T-helper 1 cell treated with Interleukin-12 subunit alpha and Interleukin-12 subunit beta and Interleukin-4 antibody, amounts not matched to agents 30 μg/mL and 1 μg/mL, for 36 hours (primary cell): ENCODE data around the gene DSG2.

ENCODE experiments used
- H3K27ac Mint-ChIP-seq: one replicate; pipeline ENCODE4 v1.8.0; 2021; ENCODE audit warnings: mild to moderate bottlenecking, mixed read lengths
- H3K27me3 Mint-ChIP-seq: one replicate; pipeline ENCODE4 v1.8.0; 2021; ENCODE audit warnings: low read depth, mixed read lengths
- H3K36me3 Mint-ChIP-seq: one replicate; pipeline ENCODE4 v1.8.0; 2021; ENCODE audit warnings: low read depth, mixed read lengths
- H3K4me1 Mint-ChIP-seq: one replicate; pipeline ENCODE4 v1.8.0; 2021; ENCODE audit warnings: low read depth, mixed read lengths
- H3K4me3 Mint-ChIP-seq: one replicate; pipeline ENCODE4 v1.8.0; 2021; ENCODE audit warnings: mild to moderate bottlenecking, moderate library complexity, mixed read lengths
- H3K9me3 Mint-ChIP-seq: one replicate; pipeline ENCODE4 v1.8.0; 2021; ENCODE audit warnings: mixed read lengths

The DSG2 gene

DNA sequence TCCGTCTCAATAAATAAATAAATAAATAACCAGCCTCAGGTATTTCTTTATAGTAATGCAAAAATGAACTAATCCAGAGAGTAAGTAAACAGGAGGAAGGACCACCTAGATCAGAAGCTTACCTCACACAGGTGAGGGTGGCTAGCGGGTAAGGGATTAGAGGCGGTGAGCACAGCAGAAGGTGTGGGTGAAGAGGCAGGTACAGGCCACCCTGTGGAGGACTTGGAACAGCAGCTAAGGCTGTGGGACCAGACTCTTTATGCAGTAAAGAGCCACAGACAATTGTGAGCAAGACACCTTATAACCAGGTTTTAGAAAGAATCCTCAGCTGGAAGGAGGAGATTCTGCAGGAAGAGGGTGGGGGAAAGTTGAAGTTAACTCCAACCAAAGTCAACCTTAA lies 59.5 kb downstream of the DSG2 start:
- no peaks in the 10 kb centered on the region for H3K9me3 Mint-ChIP-seq
- peaks cover 3% of the 10 kb centered on the region for H3K4me1 Mint-ChIP-seq
- no peak overlapping the region for H3K4me3 Mint-ChIP-seq
- no peak overlapping the region for H3K27ac Mint-ChIP-seq
- H3K36me3 Mint-ChIP-seq, result no peaks in the 10 kb centered on the region
- H3K27me3 Mint-ChIP-seq, result peaks cover 3% of the 10 kb centered on the region

GRCh38 chr18:31558567-31558966 lies 60.6 kb downstream of the DSG2 start:
- H3K4me1 Mint-ChIP-seq, result peaks cover 3% of the 10 kb centered on the region
- H3K4me3 Mint-ChIP-seq, result no peak overlapping the region
- no peaks in the 10 kb centered on the region for H3K9me3 Mint-ChIP-seq
- H3K27ac Mint-ChIP-seq, result no peak overlapping the region
- H3K27me3 Mint-ChIP-seq, result peaks cover 3% of the 10 kb centered on the region
- H3K36me3 Mint-ChIP-seq, result no peaks in the 10 kb centered on the region

- H3K4me1 Mint-ChIP-seq, result no peaks in the 10 kb centered on the region
- H3K27me3 Mint-ChIP-seq, result no peaks in the 10 kb centered on the region
- H3K27ac Mint-ChIP-seq, result no peak overlapping the region
- no peak overlapping the region for H3K4me3 Mint-ChIP-seq
- H3K9me3 Mint-ChIP-seq, result no peaks in the 10 kb centered on the region
- no peaks in the 10 kb centered on the region for H3K36me3 Mint-ChIP-seq
These were observed 64.7 kb downstream of the DSG2 start for GRCh38 chr18:31562726-31563125.

DNA sequence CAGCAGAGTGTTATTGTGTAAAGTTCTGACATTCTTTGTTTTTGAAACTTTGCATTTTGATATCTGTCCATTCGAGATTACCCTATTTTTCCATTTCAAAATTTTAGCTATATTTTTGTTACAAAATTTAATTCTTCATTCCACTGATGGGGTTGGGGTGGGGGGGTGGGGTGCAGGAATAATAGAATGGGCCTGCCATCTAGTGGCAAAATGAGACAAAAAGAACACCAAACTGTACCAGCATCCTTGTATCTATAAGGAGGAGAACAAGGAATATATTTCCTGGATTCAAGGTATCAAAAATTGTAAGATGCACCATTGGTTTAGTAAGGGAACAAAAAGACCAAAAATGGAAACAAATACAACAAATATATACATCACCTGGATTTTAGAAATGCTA lies 65.8 kb downstream of the DSG2 start:
- H3K4me1 Mint-ChIP-seq, result no peaks in the 10 kb centered on the region
- H3K27me3 Mint-ChIP-seq, result no peaks in the 10 kb centered on the region
- H3K27ac Mint-ChIP-seq, result no peak overlapping the region

GRCh38 chr18:31565345-31565744 lies 67.4 kb downstream of the DSG2 start:
- no peak overlapping the region for H3K27ac Mint-ChIP-seq
- no peaks in the 10 kb centered on the region for H3K9me3 Mint-ChIP-seq
- H3K36me3 Mint-ChIP-seq, result no peaks in the 10 kb centered on the region
- H3K4me3 Mint-ChIP-seq, result no peak overlapping the region
- no peaks in the 10 kb centered on the region for H3K4me1 Mint-ChIP-seq
- no peaks in the 10 kb centered on the region for H3K27me3 Mint-ChIP-seq

More for the DNA sequence above, 65.8 kb downstream of the DSG2 start:
- H3K9me3 Mint-ChIP-seq, result no peaks in the 10 kb centered on the region
- H3K4me3 Mint-ChIP-seq, result no peak overlapping the region
- H3K36me3 Mint-ChIP-seq, result no peaks in the 10 kb centered on the region

- Mint-ChIP-seq H3K4me1 (no peaks in the 10 kb centered on the region), H3K27me3 (no peaks in the 10 kb centered on the region), H3K4me3 (no peak overlapping the region), H3K27ac (no peak overlapping the region), H3K9me3 (no peaks in the 10 kb centered on the region), H3K36me3 (no peaks in the 10 kb centered on the region)
These were observed 68.0 kb downstream of the DSG2 start for GRCh38 chr18:31565782-31566512.

DNA sequence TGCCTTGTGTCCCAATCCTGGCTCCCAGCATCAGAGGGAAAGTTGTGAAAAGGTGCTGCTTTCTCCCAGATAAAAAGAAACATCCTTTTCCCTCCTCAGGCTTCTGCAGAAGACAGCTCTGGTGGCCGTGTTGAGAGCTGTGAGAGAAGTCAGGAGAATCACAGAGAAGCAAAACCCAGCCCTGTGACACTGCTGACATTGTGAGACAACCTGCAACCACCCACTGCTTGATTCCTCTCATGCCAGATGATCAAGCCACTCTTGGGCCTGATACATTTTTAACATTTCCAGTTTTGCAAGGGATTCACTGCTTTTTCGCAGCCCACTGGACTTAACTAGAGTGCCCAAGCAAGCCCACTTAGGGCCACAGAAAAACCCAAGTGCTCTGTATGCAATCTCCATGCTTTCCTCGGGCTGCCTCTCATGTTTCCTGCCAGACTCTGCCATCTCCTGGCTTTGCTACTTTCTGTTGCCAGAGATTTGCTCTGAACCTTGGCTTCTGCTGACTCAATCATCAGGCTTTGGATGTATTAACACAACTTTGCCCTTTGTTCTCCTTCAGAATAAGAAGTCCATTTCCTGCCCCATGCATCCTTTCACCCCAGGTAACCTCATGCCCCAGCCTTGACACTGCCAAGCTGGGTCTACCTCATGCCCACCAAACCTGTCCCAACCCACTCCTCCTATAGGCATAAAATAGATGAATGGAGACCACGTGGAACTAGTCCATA lies 68.8 kb downstream of the DSG2 start:
- Mint-ChIP-seq H3K36me3 (no peaks in the 10 kb centered on the region), H3K4me3 (no peak overlapping the region), H3K27me3 (no peaks in the 10 kb centered on the region), H3K4me1 (no peaks in the 10 kb centered on the region), H3K9me3 (no peaks in the 10 kb centered on the region), H3K27ac (no peak overlapping the region)

DNA sequence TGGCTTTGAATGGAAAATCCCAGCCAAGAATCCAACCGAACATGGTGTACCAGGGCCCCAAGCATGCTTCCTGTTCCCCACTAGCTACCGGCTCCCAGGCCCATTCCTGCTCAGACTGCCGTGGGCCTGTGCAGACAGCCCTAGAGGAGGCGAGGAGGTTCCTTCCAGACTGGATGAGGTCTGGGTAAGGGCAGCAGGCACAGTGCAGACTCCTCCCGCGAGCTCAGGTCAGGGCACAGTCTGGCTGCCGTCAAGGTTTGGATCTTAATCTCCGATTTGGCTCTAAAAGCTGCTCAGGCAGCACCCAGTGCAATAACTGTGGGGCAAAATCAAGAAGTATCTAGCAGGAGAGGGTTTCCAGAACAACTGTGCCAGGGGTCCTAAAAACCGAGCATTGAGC lies 74.4 kb downstream of the DSG2 start:
- H3K36me3 Mint-ChIP-seq, result no peaks in the 10 kb centered on the region
- no peaks in the 10 kb centered on the region for H3K9me3 Mint-ChIP-seq
- H3K4me1 Mint-ChIP-seq, result no peaks in the 10 kb centered on the region
- no peak overlapping the region for H3K27ac Mint-ChIP-seq
- no peaks in the 10 kb centered on the region for H3K27me3 Mint-ChIP-seq
- no peak overlapping the region for H3K4me3 Mint-ChIP-seq

GRCh38 chr18:31573051-31573450 lies 75.1 kb downstream of the DSG2 start:
- H3K36me3 Mint-ChIP-seq, result no peaks in the 10 kb centered on the region
- H3K4me3 Mint-ChIP-seq, result no peak overlapping the region
- H3K27ac Mint-ChIP-seq, result no peak overlapping the region
- no peaks in the 10 kb centered on the region for H3K4me1 Mint-ChIP-seq
- H3K27me3 Mint-ChIP-seq, result no peaks in the 10 kb centered on the region
- H3K9me3 Mint-ChIP-seq, result no peaks in the 10 kb centered on the region

DNA sequence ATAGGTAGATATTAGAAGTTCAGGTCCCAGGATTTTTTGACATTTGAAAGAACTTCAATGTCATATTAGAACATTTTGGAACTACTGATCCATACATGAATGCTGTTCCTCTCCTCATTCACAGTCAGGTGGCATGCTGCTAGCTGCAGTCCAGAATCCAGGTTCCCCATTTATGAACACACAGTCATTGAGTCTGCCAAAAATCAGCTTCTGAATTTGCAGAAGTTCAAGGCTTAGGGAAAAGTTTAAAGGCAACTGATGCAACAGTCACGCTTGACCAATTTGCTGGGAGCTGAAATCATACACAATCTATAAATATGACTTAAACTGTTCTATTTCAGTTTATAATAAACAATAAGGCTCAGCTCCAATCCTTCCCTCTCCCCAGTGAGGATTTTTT lies 76.4 kb downstream of the DSG2 start:
- no peak overlapping the region for H3K4me3 Mint-ChIP-seq
- H3K27ac Mint-ChIP-seq, result no peak overlapping the region
- no peaks in the 10 kb centered on the region for H3K9me3 Mint-ChIP-seq
- H3K4me1 Mint-ChIP-seq, result no peaks in the 10 kb centered on the region
- no peaks in the 10 kb centered on the region for H3K27me3 Mint-ChIP-seq
- H3K36me3 Mint-ChIP-seq, result no peaks in the 10 kb centered on the region

DNA sequence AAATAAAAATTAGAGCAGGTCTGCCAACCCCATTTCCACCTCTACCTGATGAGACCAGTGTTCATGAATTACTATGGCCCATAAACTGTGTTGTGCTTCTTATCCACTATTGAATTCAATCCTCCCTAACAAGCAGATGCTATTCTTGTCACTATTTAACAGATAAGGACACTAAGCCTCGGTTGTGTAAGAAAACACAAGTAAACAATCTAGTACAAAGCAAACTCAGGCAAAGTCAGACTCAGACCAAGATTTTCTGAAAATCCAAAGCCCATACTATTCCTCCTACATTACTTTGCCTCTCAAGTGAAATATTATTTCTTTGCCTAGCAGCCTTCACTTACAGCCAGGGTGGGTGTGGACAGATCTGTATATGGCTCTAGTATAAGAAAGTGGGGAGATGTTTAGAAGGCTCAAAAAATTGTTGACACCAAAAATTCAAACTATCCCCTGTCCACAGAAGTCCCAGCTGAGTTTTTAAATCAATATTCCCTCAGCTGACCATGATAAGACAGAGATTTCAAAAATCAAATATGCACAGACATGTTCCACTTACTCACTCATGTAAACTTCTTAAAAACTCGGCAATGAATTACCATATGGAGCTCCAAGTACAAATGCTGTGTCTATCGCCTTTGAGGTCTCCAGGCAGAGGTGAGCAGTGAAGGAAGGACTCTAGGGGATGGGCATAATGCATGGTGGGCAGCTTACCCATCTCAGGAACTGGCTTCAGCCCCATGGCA lies 77.7 kb downstream of the DSG2 start:
- H3K27me3 Mint-ChIP-seq, result no peaks in the 10 kb centered on the region
- H3K36me3 Mint-ChIP-seq, result no peaks in the 10 kb centered on the region
- H3K27ac Mint-ChIP-seq, result no peak overlapping the region
- H3K4me3 Mint-ChIP-seq, result no peak overlapping the region
- no peaks in the 10 kb centered on the region for H3K4me1 Mint-ChIP-seq
- H3K9me3 Mint-ChIP-seq, result no peaks in the 10 kb centered on the region

DNA sequence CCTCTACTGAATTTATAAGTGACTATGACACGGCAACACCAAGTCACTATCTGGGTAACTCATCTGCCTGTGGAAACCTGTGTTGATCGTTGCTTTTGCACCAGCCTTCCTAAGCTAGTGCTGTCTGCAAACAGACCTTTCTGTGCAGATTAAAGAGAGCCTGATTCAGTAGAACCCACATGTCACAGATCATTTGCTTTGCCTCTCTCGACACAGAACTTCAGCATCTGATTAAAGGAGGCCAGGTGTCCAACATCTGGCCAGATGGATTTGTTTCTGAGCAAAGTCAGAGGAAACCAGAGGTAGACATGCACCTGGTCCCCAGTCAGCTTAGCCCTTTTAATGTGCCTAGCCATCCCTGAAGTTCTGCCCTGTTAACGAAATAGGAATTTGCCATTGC lies 78.7 kb downstream of the DSG2 start:
- Mint-ChIP-seq H3K36me3 (no peaks in the 10 kb centered on the region), H3K9me3 (no peaks in the 10 kb centered on the region), H3K4me3 (no peak overlapping the region), H3K27ac (no peak overlapping the region), H3K4me1 (no peaks in the 10 kb centered on the region), H3K27me3 (no peaks in the 10 kb centered on the region)

DNA sequence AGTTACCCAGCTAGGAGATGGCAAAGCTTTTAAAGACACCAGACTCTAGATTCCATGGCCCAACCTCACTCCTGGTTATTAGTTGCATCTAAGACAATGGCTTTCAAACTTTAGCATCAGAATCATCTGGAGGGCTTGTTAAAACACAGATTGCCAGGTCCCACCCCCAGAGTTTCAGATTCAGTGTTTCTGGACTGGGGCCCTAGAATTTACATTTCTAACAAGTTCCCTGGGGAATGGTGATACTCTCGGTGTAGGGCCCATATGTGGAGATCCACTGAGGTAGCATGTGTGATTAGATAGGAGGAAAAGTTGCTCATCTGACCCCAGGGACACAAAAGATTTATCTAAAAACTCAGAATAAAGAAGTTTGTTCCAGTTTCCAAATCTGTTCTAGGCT lies 79.2 kb downstream of the DSG2 start:
- no peak overlapping the region for H3K4me3 Mint-ChIP-seq
- H3K27ac Mint-ChIP-seq, result no peak overlapping the region
- H3K4me1 Mint-ChIP-seq, result no peaks in the 10 kb centered on the region
- H3K36me3 Mint-ChIP-seq, result no peaks in the 10 kb centered on the region
- no peaks in the 10 kb centered on the region for H3K9me3 Mint-ChIP-seq
- no peaks in the 10 kb centered on the region for H3K27me3 Mint-ChIP-seq

GRCh38 chr18:31578126-31578525 lies 80.1 kb downstream of the DSG2 start:
- no peaks in the 10 kb centered on the region for H3K9me3 Mint-ChIP-seq
- H3K4me1 Mint-ChIP-seq, result no peaks in the 10 kb centered on the region
- H3K36me3 Mint-ChIP-seq, result no peaks in the 10 kb centered on the region
- H3K4me3 Mint-ChIP-seq, result no peak overlapping the region
- H3K27ac Mint-ChIP-seq, result no peak overlapping the region
- H3K27me3 Mint-ChIP-seq, result no peaks in the 10 kb centered on the region

- H3K27me3 Mint-ChIP-seq, result no peaks in the 10 kb centered on the region
- H3K9me3 Mint-ChIP-seq, result no peaks in the 10 kb centered on the region
- no peak overlapping the region for H3K4me3 Mint-ChIP-seq
- H3K36me3 Mint-ChIP-seq, result no peaks in the 10 kb centered on the region
- no peak overlapping the region for H3K27ac Mint-ChIP-seq
- H3K4me1 Mint-ChIP-seq, result no peaks in the 10 kb centered on the region
These were observed 81.4 kb downstream of the DSG2 start for GRCh38 chr18:31579375-31579774.
